Airway epithelial cell (primary cell): ENCODE measurements around the gene SIRT7. TPM values are rescaled to one million over a fixed set of nuclear protein-coding genes. Genes with fewer than 3 reads are reported as not detected.

Experiments
- total RNA-seq: library from RNA; depleted of rRNA; stranded (reverse); fragments of >200 nt; gene quantifications from 2 replicates; pipeline ENCODE4 v1.2.3, GENCODE V29; 2015

The SIRT7 gene
- total RNA-seq: 32.9 and 35.1 TPM in 2 replicates

DNA sequence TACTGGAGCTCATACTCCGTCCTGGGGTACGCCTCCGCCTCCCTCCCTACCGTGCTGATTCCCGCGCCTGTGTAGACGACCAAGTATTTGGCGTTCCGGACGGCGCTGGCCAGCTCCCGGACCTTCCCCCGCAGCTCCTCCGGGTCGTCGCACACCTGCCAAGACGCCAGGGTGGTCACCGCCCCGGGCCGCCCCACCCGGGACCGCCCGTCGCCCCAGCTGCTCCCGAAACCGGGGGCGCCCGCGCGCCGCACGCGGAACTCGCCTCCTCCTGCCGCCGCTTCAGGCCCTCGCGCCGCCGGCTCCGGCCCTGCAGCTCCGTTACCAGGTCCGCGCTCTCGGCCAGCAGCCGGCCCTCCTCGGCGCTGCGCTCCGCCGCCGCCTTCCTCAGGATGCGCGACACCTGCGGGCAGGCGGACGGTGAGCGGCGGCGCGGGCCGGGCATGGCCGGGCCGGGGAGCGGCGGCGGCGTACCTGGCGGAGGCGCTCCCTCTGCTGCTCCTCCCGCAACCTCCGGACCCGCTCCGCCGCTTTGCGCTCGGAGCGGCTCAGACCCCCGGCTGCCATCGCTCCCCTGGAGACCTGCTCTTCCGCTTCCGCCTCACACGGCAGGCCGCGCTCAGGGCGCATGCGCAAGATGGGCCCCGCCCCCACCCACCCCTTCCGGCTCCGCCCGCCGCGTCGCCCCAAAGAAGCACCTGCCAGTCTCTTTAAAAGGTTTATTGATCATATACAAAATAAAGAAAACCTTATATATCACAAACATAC lies at the start of gene SIRT7:
TSS of gene SIRT7 (minus strand) at position 612 of the 768 bp plus-strand sequence. CDS start at position 567, 45 bp downstream.

DNA sequence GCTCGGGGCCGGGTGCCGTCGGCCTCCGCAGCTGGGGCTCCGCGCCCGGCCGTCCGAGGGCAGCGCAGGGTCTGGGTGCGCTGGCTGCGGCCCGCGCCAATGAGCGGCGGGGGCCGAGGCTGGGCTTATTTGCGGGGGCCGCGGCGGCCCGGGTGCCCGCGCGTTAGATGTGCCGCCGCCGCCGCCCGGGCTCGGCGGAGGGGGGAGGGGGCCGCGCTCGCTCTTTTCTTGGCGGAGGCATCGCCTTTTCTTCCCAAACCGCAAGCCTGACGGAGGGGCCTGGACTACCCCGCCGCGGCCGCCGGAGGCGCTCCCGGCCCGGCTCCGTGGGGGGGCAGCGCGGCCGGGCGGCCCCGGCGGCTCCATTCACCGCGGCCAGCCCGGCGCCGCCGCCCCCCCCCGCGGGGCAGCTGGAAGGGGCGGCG lies 43.1 kb upstream of the SIRT7 start, which contains the start of gene NOTUM:
TSS of gene NOTUM (minus strand) at position 101 of the 425 bp plus-strand sequence. CDS start 278 bp downstream, outside the sequence.

DNA sequence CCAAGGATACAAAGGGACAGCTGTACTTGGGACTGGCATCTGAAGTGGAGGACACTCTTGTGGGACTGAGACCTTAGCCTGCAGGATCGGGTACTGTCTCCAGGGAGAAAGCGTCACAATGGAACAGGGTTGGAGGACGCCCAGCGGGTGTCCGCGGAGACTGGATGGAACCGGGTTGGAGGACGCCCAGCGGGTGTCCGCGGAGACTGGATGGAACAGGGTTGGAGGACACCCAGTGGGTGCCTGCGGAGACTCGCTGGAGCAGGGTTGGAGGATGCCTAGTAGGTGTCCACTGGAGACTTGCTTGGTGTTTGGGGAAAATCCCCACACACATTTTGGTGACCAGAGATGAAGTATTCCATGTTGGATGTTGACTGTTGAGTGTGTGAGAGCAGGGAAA lies 29.2 kb upstream of the SIRT7 start, which contains the start of gene MYADML2:
TSS of gene MYADML2 (minus strand) at position 45 of the 400 bp plus-strand sequence. CDS start 5,492 bp downstream, outside the sequence.

GRCh38 chr17:81927653-81928543 lies 9.9 kb upstream of the SIRT7 start, which contains the start of gene MAFG:
MAFG (minus strand) TSS chr17:81927735; CDS start chr17:81923185, 4,550 bp downstream.

GRCh38 chr17:81911277-81911961 lies 6.6 kb downstream of the SIRT7 start, which contains the start of gene PCYT2:
PCYT2 (minus strand) TSS chr17:81911399; CDS start chr17:81911355, 44 bp downstream.

DNA sequence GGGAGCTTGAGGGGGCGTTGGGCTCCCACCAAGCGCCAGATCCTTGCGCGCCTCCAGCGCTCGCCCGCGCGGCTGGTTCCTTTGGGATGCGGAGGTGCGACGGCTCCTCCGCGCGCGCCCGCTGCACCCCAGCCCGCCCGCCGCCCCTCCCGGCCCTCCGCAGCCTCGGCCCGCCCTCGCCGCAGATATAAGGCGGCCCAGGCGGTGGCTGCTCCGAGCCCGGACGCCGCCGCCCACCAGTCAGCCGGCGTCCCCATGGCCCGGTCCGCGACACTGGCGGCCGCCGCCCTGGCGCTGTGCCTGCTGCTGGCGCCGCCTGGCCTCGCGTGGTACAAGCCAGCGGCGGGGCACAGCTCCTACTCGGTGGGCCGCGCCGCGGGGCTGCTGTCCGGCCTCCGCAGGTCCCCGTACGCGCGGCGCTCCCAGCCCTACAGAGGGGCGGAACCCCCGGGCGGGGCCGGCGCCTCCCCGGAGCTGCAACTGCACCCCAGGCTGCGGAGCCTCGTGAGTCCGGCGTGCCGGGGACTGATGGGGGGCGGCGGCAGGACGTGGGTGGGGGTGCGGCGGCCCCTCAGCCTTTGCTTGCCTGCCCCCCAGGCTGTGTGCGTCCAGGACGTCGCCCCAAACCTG lies 15.8 kb downstream of the SIRT7 start, which contains the start of gene NPB:
TSS of gene NPB (plus strand) at position 216 of the 630 bp plus-strand sequence. CDS start at position 256, 40 bp downstream.

DNA sequence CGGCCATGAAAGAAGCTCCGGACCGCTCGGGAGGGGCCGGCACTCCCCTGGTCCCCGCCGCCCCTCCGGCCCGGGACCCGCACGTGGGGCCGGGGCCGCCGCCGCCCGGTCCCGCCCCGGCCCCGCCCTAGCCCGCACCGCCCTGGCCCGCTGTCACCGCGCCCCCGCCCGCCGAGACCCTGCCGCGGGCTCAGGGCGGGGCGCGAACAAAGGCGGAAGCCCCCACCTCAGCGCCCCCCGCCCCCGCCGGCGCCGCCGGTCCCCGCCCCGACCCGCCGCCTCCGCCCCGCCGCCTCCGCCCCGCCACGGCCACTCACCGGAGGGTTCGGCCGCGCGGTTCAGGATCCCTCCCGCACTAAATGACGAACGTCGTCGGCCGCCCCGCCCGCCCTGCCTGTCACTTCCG lies 47.0 kb downstream of the SIRT7 start, which contains the start of gene ARHGDIA:
TSS of gene ARHGDIA (minus strand) at position 357 of the 406 bp plus-strand sequence. CDS start 1,407 bp downstream, outside the sequence.

Other genes with a start within 250 kb of the SIRT7 start
- 45.1 and 45.5 TPM in 2 replicates for gene ARL16, start 234.4 kb downstream of the SIRT7 start, total RNA-seq
- gene HGS, start 234.2 kb downstream of the SIRT7 start, total RNA-seq: 79.4 and 92.7 TPM in 2 replicates
- gene MRPL12, start 214.8 kb downstream of the SIRT7 start, total RNA-seq: 136 and 143 TPM in 2 replicates
- 56.4 and 66.7 TPM in 2 replicates for gene SLC25A10, start 205.9 kb downstream of the SIRT7 start, total RNA-seq
- not detected in 2 replicates for gene GCGR, start 114.0 kb downstream of the SIRT7 start, total RNA-seq
- gene MCRIP1, start 84.9 kb downstream of the SIRT7 start, total RNA-seq: 34.9 and 50.1 TPM in 2 replicates
- not detected in 2 replicates for gene PPP1R27, start 83.1 kb downstream of the SIRT7 start, total RNA-seq
- 1,284 and 1,865 TPM in 2 replicates for gene P4HB, start 57.6 kb downstream of the SIRT7 start, total RNA-seq
- gene ARHGDIA, start 46.8 kb downstream of the SIRT7 start, total RNA-seq: 326 and 351 TPM in 2 replicates
- gene ALYREF, start 26.6 kb downstream of the SIRT7 start, total RNA-seq: 184 and 208 TPM in 2 replicates
- 235 and 300 TPM in 2 replicates for gene ANAPC11, start 26.5 kb downstream of the SIRT7 start, total RNA-seq
- gene NPB, start 15.9 kb downstream of the SIRT7 start, total RNA-seq: 3.0 TPM in 1 of 2 replicates, not detected in the other
- 50.9 and 54.8 TPM in 2 replicates for gene PCYT2, start 6.8 kb downstream of the SIRT7 start, total RNA-seq
- gene MAFG, start 9.6 kb upstream of the SIRT7 start, total RNA-seq: 9.5 and 12.1 TPM in 2 replicates
- gene PYCR1, start 19.1 kb upstream of the SIRT7 start, total RNA-seq: 55.8 and 60.5 TPM in 2 replicates
- gene MYADML2, start 29.1 kb upstream of the SIRT7 start, total RNA-seq: not detected in 2 replicates
- gene NOTUM, start 43.0 kb upstream of the SIRT7 start, total RNA-seq: not detected in 2 replicates
- gene ASPSCR1, start 59.5 kb upstream of the SIRT7 start, total RNA-seq: 6.9 and 12.5 TPM in 2 replicates
- gene CENPX, start 104.7 kb upstream of the SIRT7 start, total RNA-seq: 123 and 162 TPM in 2 replicates
- 16.3 and 21.5 TPM in 2 replicates for gene LRRC45, start 105.1 kb upstream of the SIRT7 start, total RNA-seq
- 53.3 and 75.5 TPM in 2 replicates for gene RAC3, start 113.5 kb upstream of the SIRT7 start, total RNA-seq
- gene DCXR, start 119.5 kb upstream of the SIRT7 start, total RNA-seq: 161 and 191 TPM in 2 replicates
- gene RFNG, start 133.6 kb upstream of the SIRT7 start, total RNA-seq: 37.6 and 38.2 TPM in 2 replicates
- gene GPS1, start 133.7 kb upstream of the SIRT7 start, total RNA-seq: 115 and 136 TPM in 2 replicates
- gene DUS1L, start 147.6 kb upstream of the SIRT7 start, total RNA-seq: 76.2 and 82.9 TPM in 2 replicates
- gene FASN, start 180.1 kb upstream of the SIRT7 start, total RNA-seq: 474 and 632 TPM in 2 replicates